ENCODE results near the gene NDP.

GRCh38 chrX:43969504-43970501 lies 3.4 kb downstream of the NDP start:
- TF ChIP-seq EZH2 (IDR thresholded peaks at IDR 0.05; ENCODE audit: borderline replicate concordance, low read length) (no peak), CTCF (conservative IDR thresholded peaks at IDR 0.05 in 1 of 2, IDR thresholded peaks at IDR 0.05 in 1 of 2; ENCODE audit: extremely low read depth in 1 of 2, insufficient read depth in 1 of 2, low read depth in 1 of 2, low read length in 2 of 2) (no peak)
